ENCODE data around the gene WDR27. TPM values are rescaled to one million over a fixed set of nuclear protein-coding genes. Genes with fewer than 3 reads are reported as not detected.

Gene WDR27
- total and polyA plus RNA-seq, 7 donors: 1.2 to 46.0 (median 20.0) TPM

GRCh38 chr6:169664227-169664626 lies 37.6 kb downstream of the WDR27 start:
- H3K9me3 ChIP-seq: no peaks in the 10 kb centered on the region
- 95 to 96% methylated on average over 14 of the region's 14 CpGs for WGBS, 2 donors
- no peak overlapping the region for H3K27ac ChIP-seq
- intact Hi-C loops (cut with DNase I): no loop called here
- no peak for DNase-seq
- no peaks in the 10 kb centered on the region for H3K27me3 ChIP-seq
- no peaks in the 10 kb centered on the region for H3K4me1 ChIP-seq
- no peak overlapping the region for H3K4me3 ChIP-seq
- TF ChIP-seq POLR2AphosphoS5 (IDR thresholded peaks at IDR 0.05) (no peak), POLR2A (IDR thresholded peaks at IDR 0.05) (no peak), CTCF (IDR thresholded peaks at IDR 0.05) (no peak), EP300 (IDR thresholded peaks at IDR 0.05) (no peak)
- peaks cover 0 to 75% (median 15%) of the 10 kb centered on the region in 4 donors for H3K36me3 ChIP-seq

GRCh38 chr6:169663468-169663867 lies 38.4 kb downstream of the WDR27 start:
- Histone ChIP-seq H3K4me3 (no peak overlapping the region), H3K27me3 (no peaks in the 10 kb centered on the region), H3K4me1 (no peaks in the 10 kb centered on the region), H3K27ac (no peak overlapping the region), H3K36me3 (peaks cover 0 to 76% (median 15%) of the 10 kb centered on the region in 4 donors), H3K9me3 (no peaks in the 10 kb centered on the region)
- intact Hi-C loops (cut with DNase I): no loop called here
- 85 to 95% methylated on average over 8 of the region's 8 CpGs for WGBS, 2 donors
- no peak for TF ChIP-seq CTCF (IDR thresholded peaks at IDR 0.05)
- no peak for TF ChIP-seq POLR2AphosphoS5 (IDR thresholded peaks at IDR 0.05)
- TF ChIP-seq EP300 (IDR thresholded peaks at IDR 0.05): no peak
- no peak for TF ChIP-seq POLR2A (IDR thresholded peaks at IDR 0.05)
- DNase-seq: no peak

DNA sequence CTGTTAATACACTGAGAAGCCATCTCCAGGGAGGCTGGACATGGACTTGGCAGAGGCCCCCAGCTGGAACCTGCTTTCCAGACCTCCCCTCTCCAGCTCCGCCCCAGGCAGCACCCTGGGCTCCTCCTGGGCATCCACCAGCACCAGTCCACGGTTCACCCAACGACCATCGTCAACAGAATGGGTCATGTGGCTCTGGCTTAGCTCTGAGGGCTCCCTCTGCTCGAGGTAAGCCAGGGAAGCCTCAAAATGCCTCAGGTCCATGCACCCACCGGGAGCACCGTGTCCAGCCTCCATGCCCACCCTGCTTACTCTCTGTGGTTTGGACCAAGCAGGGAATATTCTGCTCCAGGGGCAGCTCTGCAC lies 40.5 kb downstream of the WDR27 start:
- DNase-seq: no peak
- no peaks in the 10 kb centered on the region for H3K9me3 ChIP-seq
- TF ChIP-seq CTCF (IDR thresholded peaks at IDR 0.05) (no peak), POLR2AphosphoS5 (IDR thresholded peaks at IDR 0.05) (no peak), POLR2A (IDR thresholded peaks at IDR 0.05) (no peak), EP300 (IDR thresholded peaks at IDR 0.05) (no peak)
- no peaks in the 10 kb centered on the region for H3K4me1 ChIP-seq
- H3K36me3 ChIP-seq: peaks cover 0 to 75% (median 9%) of the 10 kb centered on the region in 4 donors
- 94 to 96% methylated on average over 7 of the region's 7 CpGs for WGBS, 2 donors
- H3K27ac ChIP-seq: no peak overlapping the region
- H3K27me3 ChIP-seq: no peaks in the 10 kb centered on the region
- no peak overlapping the region for H3K4me3 ChIP-seq
- intact Hi-C loops (cut with DNase I): no loop called here

DNA sequence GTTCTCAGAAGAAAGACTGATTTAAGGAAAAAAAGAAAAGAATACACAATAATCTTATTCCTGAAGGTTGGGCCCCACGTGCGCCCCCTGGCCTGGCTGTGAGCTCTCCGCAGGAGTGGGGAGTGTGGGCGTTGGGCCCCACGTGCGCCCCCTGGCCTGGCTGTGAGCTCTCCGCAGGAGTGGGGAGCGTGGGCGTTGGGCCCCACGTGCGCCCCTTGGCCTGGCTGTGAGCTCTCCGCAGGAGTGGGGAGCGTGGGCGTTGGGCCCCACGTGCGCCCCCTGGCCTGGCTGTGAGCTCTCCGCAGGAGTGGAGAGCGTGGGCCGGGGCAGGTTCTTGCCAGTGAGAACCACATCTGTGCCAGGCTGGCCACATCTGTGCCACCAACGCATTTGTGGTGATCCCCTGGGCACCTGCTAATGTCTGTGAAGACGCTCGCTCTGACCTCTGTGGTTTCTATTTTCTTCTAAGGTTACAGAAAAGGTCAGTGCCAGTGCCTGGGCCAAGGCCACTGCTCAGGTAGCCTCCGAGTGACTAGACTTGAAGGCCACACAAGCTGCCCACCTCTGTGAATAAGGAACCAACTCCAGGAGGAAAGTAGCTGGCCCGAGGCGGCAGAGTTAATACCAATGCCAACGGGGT lies 41.0 kb downstream of the WDR27 start:
- WGBS, 2 donors: 93 to 95% methylated on average over 26 of the region's 26 CpGs
- H3K4me3 ChIP-seq: no peak overlapping the region
- peaks cover 0 to 72% (median 9%) of the 10 kb centered on the region in 4 donors for H3K36me3 ChIP-seq
- DNase-seq: no peak
- H3K4me1 ChIP-seq: no peaks in the 10 kb centered on the region
- no peak overlapping the region for H3K27ac ChIP-seq
- TF ChIP-seq EP300 (IDR thresholded peaks at IDR 0.05) (no peak), POLR2AphosphoS5 (IDR thresholded peaks at IDR 0.05) (no peak), POLR2A (IDR thresholded peaks at IDR 0.05) (no peak), CTCF (IDR thresholded peaks at IDR 0.05) (no peak)
- no peaks in the 10 kb centered on the region for H3K27me3 ChIP-seq
- H3K9me3 ChIP-seq: no peaks in the 10 kb centered on the region
- intact Hi-C loops (cut with DNase I): no loop called here

Measured in sigmoid colon (tissue), 7 donors.